ENCODE measurements around the gene OR2T3.
"Not testable (repeated sequence)": the region's sequence is repeated elsewhere in the genome, so short reads cannot be mapped to it uniquely, and the experiment has no call there.

- TF ChIP-seq POLR2A (IDR thresholded peaks at IDR 0.05); CTCF (IDR thresholded peaks at IDR 0.05 in 4 of 5, conservative IDR thresholded peaks at IDR 0.05 in 1 of 5): not testable (repeated sequence)
Observed at GRCh38 chr1:248459117-248459516, 14.0 kb upstream of the OR2T3 start.
